Measurements from ENCODE around the gene ASL.
"Not testable (repeated sequence)": the region's sequence is repeated elsewhere in the genome, so short reads cannot be mapped to it uniquely, and the experiment has no call there.

ASL gene

DNA sequence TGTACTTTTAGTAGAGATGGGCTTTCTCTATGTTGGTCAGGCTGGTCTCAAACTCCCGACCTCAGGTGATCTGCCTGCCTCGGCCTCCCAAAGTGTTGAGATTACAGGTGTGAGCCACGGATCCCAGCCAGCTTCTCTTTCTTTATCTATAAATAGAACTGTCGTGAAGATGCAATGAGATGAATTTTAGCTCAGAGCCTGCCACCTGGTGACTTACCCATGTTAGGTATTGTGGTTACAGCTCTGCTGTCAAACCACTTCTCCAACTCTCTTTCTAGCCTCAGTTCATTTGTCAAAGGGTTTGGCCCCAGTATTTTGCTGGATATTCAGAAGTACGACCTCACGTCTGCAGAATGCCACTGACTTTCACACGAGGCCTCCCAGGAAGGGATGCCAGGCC is 3.4 kb upstream of the ASL start:
- DNase-seq (ENCODE audit: low spot score); FAIRE-seq: not testable (repeated sequence)

- FAIRE-seq (no peak), DNase-seq (ENCODE audit: low spot score) (no peak)
Observed at GRCh38 chr7:66076462-66077329, 1.1 kb downstream of the ASL start.

GRCh38 chr7:66078067-66078466 is 2.4 kb downstream of the ASL start:
- DNase-seq (ENCODE audit: low spot score) (no peak), FAIRE-seq (no peak)

GRCh38 chr7:66082083-66082482 is 6.5 kb downstream of the ASL start:
- FAIRE-seq (no peak), DNase-seq (ENCODE audit: low spot score) (no peak)

DNA sequence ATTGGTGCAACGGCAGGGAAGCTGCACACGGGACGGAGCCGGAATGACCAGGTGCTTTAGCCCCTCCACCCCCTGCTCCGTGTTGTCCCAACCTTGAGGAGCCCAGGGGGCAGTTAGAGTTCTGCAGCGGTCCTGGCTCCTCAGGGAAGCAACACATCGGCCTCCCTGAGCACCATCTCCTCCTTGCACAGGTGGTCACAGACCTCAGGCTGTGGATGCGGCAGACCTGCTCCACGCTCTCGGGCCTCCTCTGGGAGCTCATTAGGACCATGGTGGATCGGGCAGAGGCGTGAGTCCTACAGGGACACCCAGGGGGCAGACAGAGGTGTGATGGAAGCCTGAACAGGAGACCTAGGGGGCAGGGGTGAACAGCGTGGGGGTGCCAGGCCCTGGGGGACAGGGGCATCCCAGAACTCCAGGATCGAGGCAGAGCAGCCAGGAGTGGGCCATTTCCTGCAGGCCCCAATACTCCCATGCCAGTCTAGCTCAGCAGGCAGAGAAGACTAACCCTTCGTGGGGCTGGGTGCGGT is 7.3 kb downstream of the ASL start:
- DNase-seq (ENCODE audit: low spot score), result no peak
- FAIRE-seq, result no peak

DNA sequence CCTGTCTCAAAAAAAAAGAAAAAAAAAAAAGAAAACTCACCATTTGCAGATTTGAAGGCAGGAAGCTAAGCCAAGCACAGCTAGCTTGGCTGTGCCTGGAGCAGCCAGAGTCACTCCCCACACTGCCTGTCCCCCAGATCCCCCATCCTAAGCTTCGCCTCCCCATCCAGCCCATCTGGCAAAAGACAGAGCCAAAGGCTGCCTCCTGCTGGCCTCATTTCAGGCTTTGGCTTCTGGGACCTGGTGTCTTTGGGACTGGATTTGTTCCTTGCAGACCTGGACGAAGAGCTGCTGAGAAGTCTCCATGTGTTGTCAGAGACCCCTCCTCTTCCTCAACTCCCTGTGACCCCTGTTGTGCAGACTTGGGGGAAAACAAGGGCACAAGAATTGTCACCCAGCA is 8.1 kb downstream of the ASL start:
- DNase-seq (ENCODE audit: low spot score), result no peak
- FAIRE-seq, result no peak

GRCh38 chr7:66088861-66089838 is 13.5 kb downstream of the ASL start:
- FAIRE-seq (no peak), DNase-seq (ENCODE audit: low spot score) (no peak)

- DNase-seq (ENCODE audit: low spot score) (no peak), FAIRE-seq (no peak)
Observed at GRCh38 chr7:66092654-66093053, 17.0 kb downstream of the ASL start.

- FAIRE-seq (no peak), DNase-seq (ENCODE audit: low spot score) (no peak)
Observed at GRCh38 chr7:66095010-66095409, 19.4 kb downstream of the ASL start.

DNA sequence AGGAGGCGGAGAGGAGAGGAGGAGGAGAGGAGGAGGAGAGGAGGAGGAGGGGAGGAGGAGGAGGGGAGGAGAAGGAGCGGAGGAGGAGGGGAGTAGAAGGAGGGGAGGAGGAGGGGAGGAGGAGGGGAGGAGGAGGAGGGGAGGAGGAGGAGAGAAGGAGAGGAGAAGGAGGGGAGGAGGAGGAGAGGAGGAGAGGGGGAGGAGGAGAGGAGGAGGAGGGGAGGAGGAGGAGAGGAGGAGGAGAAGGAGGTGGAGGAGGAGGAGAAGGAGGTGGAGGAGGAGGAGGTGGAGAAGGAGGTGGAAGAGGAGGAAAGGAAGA is 23.6 kb downstream of the ASL start:
- no peak for FAIRE-seq

DNA sequence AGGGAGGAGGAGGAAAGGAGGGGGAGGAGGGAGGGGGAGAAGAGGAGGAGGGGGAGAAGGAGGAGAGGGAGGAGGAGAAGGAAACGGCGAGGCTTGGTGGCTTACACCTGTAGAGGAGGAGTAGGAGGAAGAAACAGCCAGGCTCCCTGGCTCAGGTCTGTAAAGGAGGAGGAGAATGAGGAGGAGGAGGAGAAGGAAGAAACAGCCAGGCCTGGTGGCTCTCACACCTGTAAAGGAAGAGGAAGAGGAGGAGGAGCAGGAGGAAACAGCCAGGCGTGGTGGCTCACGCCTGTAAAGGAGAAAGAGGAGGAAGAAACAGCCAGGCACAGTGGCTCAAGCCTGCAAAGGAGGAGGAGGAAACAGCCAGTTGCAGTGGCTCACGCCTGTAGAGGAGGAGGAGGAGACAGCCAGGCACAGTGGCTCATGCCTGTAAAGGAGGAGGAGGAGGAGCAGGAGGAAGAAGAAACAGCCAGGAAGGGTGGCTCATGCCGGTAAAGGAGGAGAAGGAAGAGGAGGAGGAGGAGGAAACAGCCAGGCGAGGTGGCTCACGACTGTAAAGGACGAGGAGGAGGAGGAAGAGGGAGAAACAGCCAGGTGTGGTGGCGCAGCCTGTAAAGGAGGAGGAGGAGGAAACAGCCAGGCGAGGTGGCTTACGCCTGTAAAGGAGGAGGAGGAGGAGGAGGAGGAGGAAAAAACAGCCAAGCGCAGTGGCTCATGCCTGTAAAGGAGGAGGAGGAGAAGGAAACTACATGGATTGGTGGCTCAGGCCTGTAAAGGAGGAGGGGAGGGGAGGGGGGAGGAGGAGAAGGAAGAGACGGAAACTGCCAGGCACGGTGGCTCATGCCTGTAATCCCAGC is 24.2 kb downstream of the ASL start:
- FAIRE-seq (peak; percentile 77), DNase-seq (ENCODE audit: low spot score) (peak; percentile 59)

More for the DNA sequence above, 23.6 kb downstream of the ASL start:
- DNase-seq (ENCODE audit: low spot score), result no peak

DNA sequence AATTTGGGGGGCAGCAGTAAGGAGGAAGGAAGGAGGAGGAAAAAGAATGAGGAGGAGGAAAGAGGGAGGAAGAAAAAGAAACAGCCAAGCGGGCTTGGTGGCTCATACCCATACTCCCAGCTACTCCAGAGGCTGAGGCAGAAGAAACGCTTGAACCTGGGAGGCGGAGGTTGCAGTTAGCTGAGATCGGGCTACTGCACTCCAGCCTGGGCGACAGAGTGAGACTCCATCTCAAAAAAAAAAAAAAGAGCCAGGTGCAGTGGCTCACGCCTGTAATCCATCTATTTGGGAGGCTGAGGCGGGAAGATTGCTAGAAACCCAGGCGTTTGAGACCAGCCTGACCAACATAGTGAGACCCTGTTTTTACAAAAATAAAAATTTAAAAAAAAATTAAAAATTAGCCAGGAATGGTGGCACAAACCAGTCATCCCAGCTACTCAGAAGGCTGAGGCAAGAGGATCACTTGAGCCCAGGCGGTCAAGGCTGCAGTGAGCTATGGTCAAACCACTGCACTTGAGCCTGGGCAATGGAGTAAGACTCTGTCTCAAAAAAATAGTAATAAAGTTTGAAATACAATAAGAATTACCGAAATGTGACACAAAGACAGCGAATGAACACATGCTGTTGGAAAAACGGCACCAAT is 24.9 kb downstream of the ASL start:
- FAIRE-seq, result no peak

GRCh38 chr7:66102168-66102567 is 26.5 kb downstream of the ASL start:
- DNase-seq (ENCODE audit: low spot score); FAIRE-seq: not testable (repeated sequence)

More for the DNA sequence above, 24.9 kb downstream of the ASL start:
- DNase-seq (ENCODE audit: low spot score), result no peak

DNA sequence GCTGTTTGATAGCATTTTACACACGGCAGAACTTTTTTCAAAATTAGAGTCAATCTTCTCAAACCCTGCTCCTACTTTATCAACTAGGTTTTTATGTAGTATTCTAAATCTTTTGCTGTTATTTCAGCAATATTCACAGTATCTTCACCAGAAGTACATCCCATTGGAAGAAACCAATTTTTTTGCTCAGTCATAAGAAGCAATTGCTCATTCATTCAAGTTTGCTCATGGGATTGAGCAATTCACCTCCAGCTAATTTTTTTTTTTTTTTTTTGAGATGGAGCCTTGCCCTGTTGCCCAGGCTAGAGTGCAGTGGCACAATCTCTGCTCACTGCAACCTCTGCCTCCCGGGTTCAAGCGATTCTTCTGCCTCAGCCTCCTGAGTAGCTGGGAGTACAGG is 28.4 kb downstream of the ASL start:
- FAIRE-seq; DNase-seq (ENCODE audit: low spot score): not testable (repeated sequence)

GRCh38 chr7:66105263-66105748 is 29.7 kb downstream of the ASL start:
- DNase-seq (ENCODE audit: low spot score) (no peak), FAIRE-seq (no peak)

GRCh38 chr7:66108410-66108809 is 32.8 kb downstream of the ASL start:
- DNase-seq (ENCODE audit: low spot score); FAIRE-seq: not testable (repeated sequence)

GRCh38 chr7:66110856-66111255 is 35.2 kb downstream of the ASL start:
- DNase-seq (ENCODE audit: low spot score) (peak; percentile 85), FAIRE-seq (peak; percentile 97)

- FAIRE-seq (no peak), DNase-seq (ENCODE audit: low spot score) (peak; percentile 89)
Observed at GRCh38 chr7:66114743-66115649, 39.4 kb downstream of the ASL start, which contains the start of gene CRCP. Gene CRCP, plus strand, starts transcription at chr7:66114847. Its CDS starts 116 bp downstream, at chr7:66114963.

Measured in urothelium cell line (cell line).